ENCODE measurements around the gene RMRP. TPM values are rescaled to one million over a fixed set of nuclear protein-coding genes. Genes with fewer than 3 reads are reported as not detected.

Gene RMRP
- total and polyA plus RNA-seq, 2 of the 4 experiments (the other 2 are of a cell fraction) = 39.7 to 13,690 TPM

- intact Hi-C loops (cut with micrococcal nuclease) = loop anchor here (2.0 kb wide), 1 partner anchor 15 kb away; no protein-coding TSS in a partner anchor
- peak overlapping the region; percentile 40; the same call in 1 of the 2 replicates for H2AK5ac ChIP-seq (ENCODE audit: low read depth, low read length)
- peak overlapping the region; percentile 92 for H3K4me2 ChIP-seq (ENCODE audit: low read depth, low read length)
- peak overlapping the region; percentile 50 for H3K27ac ChIP-seq (ENCODE audit: insufficient read depth, low read length)
- H3K9ac ChIP-seq (ENCODE audit: low read depth, low read length) = peak overlapping the region; percentile 67
- BruUV-seq (replicated peaks) = no TSS peak
- ChIA-PET POLR2A (ENCODE audit: unreplicated experiment) (interaction anchor here (1.1 kb wide), 1 partner anchor 67 kb away, joined by 4 read pairs; the partner anchor contains the start of genes CREB3 and TLN1), CTCF (interaction anchor here (0.6 to 1.5 kb wide), 2 partner anchors 12 to 49 kb away, joined by 3 to 5 read pairs; no protein-coding TSS in a partner anchor)
- peak overlapping the region; percentile 32 for H3K56ac ChIP-seq (ENCODE audit: extremely low read depth, insufficient read depth, low read length)
- no peak overlapping the region for H3K23ac ChIP-seq (ENCODE audit: low read depth, low read length)
- peaks cover 29% of the 10 kb centered on the region for H3K9me1 ChIP-seq (ENCODE audit: insufficient read depth, low read length)
- dilution Hi-C loops (cut with HindIII; ENCODE audit: low sequenced_read_pairs, unreplicated experiment) = no loop called here
- peak overlapping the region; percentile 98 for H2AFZ ChIP-seq (replicated peaks; ENCODE audit: low read length, poor library complexity)
- H3K36me3 ChIP-seq (ENCODE audit: control insufficient read depth, insufficient read depth, low read length) = peaks cover 6% of the 10 kb centered on the region
- in situ Hi-C loops (cut with MboI; ENCODE audit: low sequenced_read_pairs) = no loop called here
- H3K4me1 ChIP-seq (ENCODE audit: control insufficient read depth, insufficient read depth, low read length) = peaks cover 25% of the 10 kb centered on the region
- no peaks in the 10 kb centered on the region for H4K20me1 ChIP-seq (ENCODE audit: insufficient read depth, low read length)
- H2BK5ac ChIP-seq (ENCODE audit: low read depth, low read length, poor library complexity, severe bottlenecking) = peak overlapping the region; percentile 30
- peak overlapping the region; percentile 87 for H2AK9ac ChIP-seq (replicated peaks; ENCODE audit: low read depth, low read length, poor library complexity)
- DNase-seq (no peak), ATAC-seq (ENCODE audit: low read depth) (no peak)
- peak overlapping the region; percentile 25 for H3K18ac ChIP-seq (ENCODE audit: low read depth, low read length)
- H3K27me3 ChIP-seq (ENCODE audit: control insufficient read depth, insufficient read depth, low read length) = no peaks in the 10 kb centered on the region
- H4K91ac ChIP-seq (ENCODE audit: insufficient read depth, low read depth, low read length) = peak overlapping the region; percentile 60
- no peaks in the 10 kb centered on the region for H3K9me3 ChIP-seq (ENCODE audit: control insufficient read depth, insufficient read depth, low read length)
- peaks cover 28 to 47% of the 10 kb centered on the region in 2 experiments; a peak in 3 of 4 replicates for H3K79me1 ChIP-seq (ENCODE audit: low read depth in 1 of 2, low read length in 2 of 2)
- H3K4ac ChIP-seq (ENCODE audit: low read depth, low read length) = peak overlapping the region; percentile 59
- 100% methylated on average over 2 of the region's 5 CpGs; no CpG with 5 or more reads in 1 of the 2 experiments for WGBS, 2 experiments (ENCODE audit: extremely low coverage in 2 of 2, insufficient read length in 1 of 2)
- TF ChIP-seq MAFK (IDR thresholded peaks at IDR 0.05; ENCODE audit: low read depth, low read length) (no peak), BHLHE40 (IDR thresholded peaks at IDR 0.05; ENCODE audit: low read depth, low read length) (no peak), CEBPB (IDR thresholded peaks at IDR 0.05; ENCODE audit: low read depth, low read length) (no peak), RAD21 (IDR thresholded peaks at IDR 0.05; ENCODE audit: low read length) (no peak)
- H2BK20ac ChIP-seq (ENCODE audit: low read depth, low read length) = no peak overlapping the region
- H4K5ac ChIP-seq (ENCODE audit: low read depth, low read length) = peak overlapping the region; percentile 70; the same call in 1 of the 2 replicates
- peak overlapping the region; percentile 72 for H3K4me3 ChIP-seq (ENCODE audit: insufficient read depth, low read depth, low read length)
- H2BK15ac ChIP-seq (ENCODE audit: low read depth, low read length) = peak overlapping the region; percentile 90; the same call in 2 of the 3 replicates
- peak overlapping the region; percentile 77 for H2BK120ac ChIP-seq (ENCODE audit: low read depth, low read length)
- peak overlapping the region; percentile 84 for H3K14ac ChIP-seq (replicated peaks; ENCODE audit: low read depth, low read length)
- H4K8ac ChIP-seq (ENCODE audit: low read depth in 2 of 2, low read length in 2 of 2) = peak overlapping the region; percentile 92 to 94
These were observed 7.6 kb upstream of the RMRP start for GRCh38 chr9:35665471-35665818.
